Activated CD4-positive, alpha-beta T cell treated with anti-CD3 and anti-CD28 coated beads, Interleukin-2, amount 10 ng/mL, durations not matched to agents 7 days and 5 days (primary cell): ENCODE measurements around the gene NNMT. TPM values are rescaled to one million over a fixed set of nuclear protein-coding genes. Genes with fewer than 3 reads are reported as not detected.
A peak's percentile ranks its signal among the peaks of the same experiment; 100 is the strongest.

ENCODE experiments used
- CTCF ChIA-PET: fragments of 350-600 bp; sonication (Branson Sonifier 250); formaldehyde crosslinking; loops from one replicate; lab custom pipeline; 2021; ENCODE audit warnings: antibody characterized with exemption; lab: Charles Lee
- POLR2A ChIA-PET: fragments of 350-600 bp; sonication (Branson Sonifier 250); formaldehyde crosslinking; loops from one replicate; lab custom pipeline; 2021; ENCODE audit warnings: antibody characterized with exemption; lab: Charles Lee
- DNase-seq: peaks from one replicate; pipeline ENCODE4 v3.0.0-alpha.2; 2020
- H3K27ac Mint-ChIP-seq: one replicate; pipeline ENCODE4 v1.8.0; 2021; ENCODE audit warnings: mild to moderate bottlenecking, moderate library complexity, mixed read lengths
- H3K27me3 Mint-ChIP-seq: one replicate; pipeline ENCODE4 v1.8.0; 2021; ENCODE audit warnings: mixed read lengths
- H3K36me3 Mint-ChIP-seq: one replicate; pipeline ENCODE4 v1.8.0; 2021; ENCODE audit warnings: low read depth, mixed read lengths
- H3K4me1 Mint-ChIP-seq: one replicate; pipeline ENCODE4 v1.8.0; 2021; ENCODE audit warnings: mixed read lengths
- H3K4me3 Mint-ChIP-seq: one replicate; pipeline ENCODE4 v1.8.0; 2021; ENCODE audit warnings: mild to moderate bottlenecking, moderate library complexity, mixed read lengths
- H3K9me3 Mint-ChIP-seq: one replicate; pipeline ENCODE4 v1.8.0; 2021; ENCODE audit warnings: mixed read lengths
- total RNA-seq, 2 experiments: library from RNA; stranded (reverse); gene quantifications; one replicate each; pipeline ENCODE4 v1.2.3, GENCODE V29; 2021

NNMT gene
- total RNA-seq, 2 experiments from 2014 or later = not detected

DNA sequence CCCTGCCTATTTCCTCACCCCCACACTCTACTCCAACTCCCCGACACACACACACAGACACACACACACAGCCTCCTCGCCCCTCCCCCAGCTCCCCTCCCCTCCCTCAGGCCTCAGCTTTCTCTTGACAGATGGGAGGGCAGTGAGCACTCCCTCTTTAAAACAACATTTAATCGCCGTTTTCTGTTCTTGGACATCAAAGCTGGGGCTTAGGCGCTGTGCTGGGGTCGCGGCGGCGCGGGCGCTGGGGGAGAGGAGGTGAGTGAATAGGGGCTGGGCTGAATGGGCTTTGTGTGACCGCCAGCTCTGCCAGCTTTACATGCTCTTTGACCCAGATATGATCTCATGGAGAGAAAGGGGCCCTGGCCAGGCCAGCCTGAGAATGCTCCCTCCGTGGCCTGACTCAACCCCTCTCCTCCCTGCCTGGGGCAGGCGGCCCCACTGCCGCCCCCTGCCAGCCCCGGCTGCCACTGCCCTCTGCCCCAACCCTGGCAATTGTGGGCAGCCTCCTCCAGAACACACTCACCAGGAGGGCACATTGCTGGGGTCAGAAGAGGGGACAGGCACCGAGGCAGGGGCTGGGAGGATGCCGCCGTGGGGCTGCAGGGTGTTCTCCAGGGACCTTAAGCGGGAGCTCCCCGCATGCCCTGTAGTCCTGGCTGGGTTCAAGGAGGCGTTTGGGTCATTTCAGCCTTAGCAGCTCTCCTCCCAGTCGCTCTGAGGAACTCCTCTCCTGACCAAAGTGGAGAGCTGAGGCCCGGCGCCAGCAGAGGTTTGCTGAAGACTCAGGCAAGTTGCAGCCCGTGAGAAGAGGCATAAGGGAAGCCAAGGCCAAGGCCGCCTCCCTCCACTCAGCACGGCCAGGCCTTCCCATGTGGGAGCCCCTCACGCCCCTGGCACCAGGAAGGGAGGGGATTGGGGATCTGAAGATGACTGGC lies 38.3 kb upstream of the NNMT start:
- ChIA-PET CTCF (interaction anchor here (1.1 to 1.5 kb wide), 2 partner anchors 11 to 221 kb away, joined by 3 to 5 read pairs; no protein-coding TSS in a partner anchor), POLR2A (no interaction called here)
- no peaks in the 10 kb centered on the region for H3K36me3 Mint-ChIP-seq
- peaks cover 12% of the 10 kb centered on the region for H3K4me1 Mint-ChIP-seq
- no peak overlapping the region for H3K27ac Mint-ChIP-seq
- H3K27me3 Mint-ChIP-seq = no peaks in the 10 kb centered on the region
- no peak for DNase-seq
- H3K4me3 Mint-ChIP-seq = no peak overlapping the region
- H3K9me3 Mint-ChIP-seq = no peaks in the 10 kb centered on the region

DNA sequence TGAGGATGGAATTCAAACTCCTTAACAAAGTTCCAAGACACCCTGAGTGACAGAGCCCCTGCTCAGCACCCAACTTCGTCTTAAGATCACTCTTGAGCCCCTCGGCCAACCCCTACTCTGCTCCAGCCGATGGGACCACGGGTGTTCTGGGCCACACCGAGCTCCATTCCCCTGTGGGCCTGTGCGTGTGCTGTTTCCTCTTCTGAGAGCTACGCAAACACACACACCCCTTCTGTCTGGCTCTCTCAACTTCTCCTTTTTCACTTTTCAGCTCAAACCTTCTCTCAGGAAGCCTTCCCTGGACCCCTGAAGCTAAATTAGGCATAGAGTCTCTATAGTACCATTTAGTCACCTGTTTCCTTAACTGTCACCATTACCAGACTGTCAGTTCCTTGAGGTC lies 37.5 kb upstream of the NNMT start:
- peaks cover 12% of the 10 kb centered on the region for H3K4me1 Mint-ChIP-seq
- no peak overlapping the region for H3K4me3 Mint-ChIP-seq
- ChIA-PET CTCF (interaction anchor here (1.1 to 1.5 kb wide), 3 partner anchors 10 to 222 kb away, joined by 3 to 5 read pairs (median 3); no protein-coding TSS in a partner anchor), POLR2A (no interaction called here)
- no peaks in the 10 kb centered on the region for H3K9me3 Mint-ChIP-seq
- H3K36me3 Mint-ChIP-seq = no peaks in the 10 kb centered on the region
- DNase-seq = no peak
- H3K27ac Mint-ChIP-seq = peak overlapping the region; percentile 10
- no peaks in the 10 kb centered on the region for H3K27me3 Mint-ChIP-seq

DNA sequence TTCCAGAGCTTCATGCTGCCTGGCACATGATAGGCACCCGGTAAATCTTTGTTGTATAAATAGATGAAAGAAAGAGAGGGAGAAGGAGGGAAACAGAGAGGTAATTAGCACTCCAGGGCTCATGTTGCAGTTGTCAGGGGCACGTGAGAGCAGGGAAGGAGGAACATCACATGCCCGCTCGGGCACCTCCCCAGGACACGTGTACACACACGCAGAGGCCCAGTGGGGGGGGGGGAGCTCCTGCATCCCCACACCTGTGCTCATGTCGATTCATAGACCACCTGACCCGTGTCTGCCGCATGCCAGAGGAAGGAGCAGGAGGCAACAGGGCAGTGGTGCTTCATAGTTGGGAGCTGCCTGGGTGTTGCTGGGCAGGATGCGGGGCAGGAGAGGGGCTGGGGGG lies 37.1 kb upstream of the NNMT start:
- DNase-seq = no peak
- ChIA-PET CTCF (interaction anchor here (0.5 to 1.9 kb wide), 4 partner anchors 10 to 246 kb away, joined by 3 to 5 read pairs (median 4); no protein-coding TSS in a partner anchor), POLR2A (no interaction called here)
- H3K4me3 Mint-ChIP-seq = no peak overlapping the region
- H3K9me3 Mint-ChIP-seq = no peaks in the 10 kb centered on the region
- peak overlapping the region; percentile 10 for H3K27ac Mint-ChIP-seq
- no peaks in the 10 kb centered on the region for H3K36me3 Mint-ChIP-seq
- peaks cover 12% of the 10 kb centered on the region for H3K4me1 Mint-ChIP-seq
- no peaks in the 10 kb centered on the region for H3K27me3 Mint-ChIP-seq

DNA sequence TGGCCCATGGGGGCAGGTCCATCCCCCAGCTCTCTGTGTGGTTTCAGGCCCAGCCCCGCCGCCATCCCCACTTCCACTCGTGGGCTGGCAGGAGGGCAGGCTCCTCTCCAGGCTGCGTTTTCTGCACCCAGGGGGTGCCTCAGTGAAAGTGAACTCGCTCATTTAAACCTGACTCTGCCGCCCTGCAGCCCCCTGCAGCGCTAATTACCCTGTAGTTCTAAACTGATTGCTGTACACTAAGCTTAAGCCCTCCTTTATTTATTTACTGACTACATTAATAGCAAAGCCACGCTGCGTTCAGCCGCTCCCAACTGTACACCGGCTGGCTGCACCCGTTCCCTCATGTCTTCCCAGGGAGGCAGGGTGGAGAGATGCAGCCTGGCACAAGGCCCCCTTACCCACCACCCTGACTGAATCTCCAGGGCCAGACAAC lies 36.6 kb upstream of the NNMT start:
- no peak for DNase-seq
- CTCF ChIA-PET = interaction anchor here (0.5 to 2.8 kb wide), 7 partner anchors 13 to 266 kb away, joined by 3 to 18 read pairs (median 3); no protein-coding TSS in a partner anchor
- H3K9me3 Mint-ChIP-seq = no peaks in the 10 kb centered on the region
- no peaks in the 10 kb centered on the region for H3K36me3 Mint-ChIP-seq
- H3K4me3 Mint-ChIP-seq = no peak overlapping the region
- H3K27ac Mint-ChIP-seq = peak overlapping the region; percentile 55
- H3K27me3 Mint-ChIP-seq = no peaks in the 10 kb centered on the region
- POLR2A ChIA-PET = no interaction called here
- H3K4me1 Mint-ChIP-seq = peaks cover 12% of the 10 kb centered on the region

DNA sequence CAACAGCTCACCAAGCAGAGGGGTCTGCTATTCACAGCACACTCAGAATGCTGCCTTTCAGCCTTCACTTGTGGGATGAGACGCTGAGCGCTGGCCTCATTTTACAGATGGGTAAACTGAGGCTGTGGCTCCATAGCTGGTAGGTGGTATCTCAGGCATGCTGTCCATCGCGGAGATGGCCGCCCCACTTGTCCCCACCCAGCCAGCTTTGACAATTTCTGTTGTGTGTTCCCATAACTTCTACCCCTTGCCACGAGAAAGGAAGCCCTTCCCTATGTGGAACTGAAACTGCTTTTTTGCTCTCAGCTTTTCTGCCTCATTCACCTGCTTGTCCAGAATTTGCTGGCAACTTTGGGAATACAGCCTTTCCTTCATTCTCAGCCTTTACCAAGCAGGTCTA lies 36.1 kb upstream of the NNMT start:
- no peak overlapping the region for H3K27ac Mint-ChIP-seq
- CTCF ChIA-PET = interaction anchor here (0.6 to 3.2 kb wide), 11 partner anchors 9 to 364 kb away, joined by 3 to 18 read pairs (median 5); no protein-coding TSS in a partner anchor
- no peaks in the 10 kb centered on the region for H3K27me3 Mint-ChIP-seq
- H3K4me1 Mint-ChIP-seq = peaks cover 12% of the 10 kb centered on the region
- POLR2A ChIA-PET = no interaction called here
- DNase-seq = no peak
- H3K9me3 Mint-ChIP-seq = no peaks in the 10 kb centered on the region
- no peaks in the 10 kb centered on the region for H3K36me3 Mint-ChIP-seq
- no peak overlapping the region for H3K4me3 Mint-ChIP-seq

DNA sequence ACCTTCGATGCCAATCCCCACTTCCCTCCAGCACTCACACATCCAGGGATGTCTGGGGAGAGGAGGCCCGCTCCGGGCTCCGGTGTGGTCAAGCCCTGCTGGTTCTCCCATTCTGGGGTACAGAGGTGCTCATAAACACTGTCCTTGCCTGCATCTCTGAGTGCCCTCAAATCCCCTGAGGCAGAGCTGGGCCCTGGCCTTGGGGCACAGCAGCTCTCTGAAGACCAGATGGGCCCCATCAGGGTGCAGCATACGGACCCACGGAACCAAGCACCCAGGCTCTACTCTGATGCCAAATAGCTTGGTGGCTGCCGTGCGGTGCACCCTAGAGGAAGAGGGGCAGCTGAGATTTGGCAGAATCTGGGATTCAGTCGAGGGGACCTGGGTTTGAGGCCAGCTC lies 35.7 kb upstream of the NNMT start:
- Mint-ChIP-seq H3K27ac (no peak overlapping the region), H3K4me3 (no peak overlapping the region), H3K36me3 (no peaks in the 10 kb centered on the region), H3K27me3 (no peaks in the 10 kb centered on the region), H3K9me3 (no peaks in the 10 kb centered on the region), H3K4me1 (peaks cover 12% of the 10 kb centered on the region)
- ChIA-PET POLR2A (no interaction called here), CTCF (interaction anchor here (0.6 to 3.2 kb wide), 15 partner anchors 9 to 365 kb away, joined by 3 to 18 read pairs (median 5); no protein-coding TSS in a partner anchor)
- no peak for DNase-seq

DNA sequence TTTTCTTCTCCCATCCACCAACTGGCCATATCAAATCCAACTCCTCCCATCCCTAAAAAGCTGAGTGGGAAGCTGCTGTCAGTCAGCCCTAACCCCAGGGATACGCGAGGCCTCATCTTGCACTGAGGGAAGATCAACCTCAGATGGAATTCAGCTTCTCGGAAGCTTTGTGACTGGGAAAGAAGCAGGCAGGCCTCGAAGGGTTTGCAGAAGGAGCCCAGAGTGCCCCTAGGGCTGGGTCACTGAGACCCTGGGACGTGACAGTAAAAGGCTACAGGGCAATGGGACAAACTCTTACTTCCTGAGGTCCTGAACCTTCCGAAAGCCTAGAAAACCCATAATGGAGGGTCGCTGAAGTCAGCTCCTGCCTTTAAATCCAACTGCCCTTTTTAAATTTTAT lies 34.4 kb upstream of the NNMT start:
- Mint-ChIP-seq H3K9me3 (no peaks in the 10 kb centered on the region), H3K4me3 (no peak overlapping the region), H3K36me3 (no peaks in the 10 kb centered on the region), H3K27me3 (peaks cover 5% of the 10 kb centered on the region), H3K4me1 (peaks cover 12% of the 10 kb centered on the region), H3K27ac (no peak overlapping the region)
- CTCF ChIA-PET = interaction anchor here (1.0 to 3.2 kb wide), 12 partner anchors 10 to 366 kb away, joined by 3 to 18 read pairs (median 6); no protein-coding TSS in a partner anchor
- no peak for DNase-seq
- POLR2A ChIA-PET = no interaction called here

DNA sequence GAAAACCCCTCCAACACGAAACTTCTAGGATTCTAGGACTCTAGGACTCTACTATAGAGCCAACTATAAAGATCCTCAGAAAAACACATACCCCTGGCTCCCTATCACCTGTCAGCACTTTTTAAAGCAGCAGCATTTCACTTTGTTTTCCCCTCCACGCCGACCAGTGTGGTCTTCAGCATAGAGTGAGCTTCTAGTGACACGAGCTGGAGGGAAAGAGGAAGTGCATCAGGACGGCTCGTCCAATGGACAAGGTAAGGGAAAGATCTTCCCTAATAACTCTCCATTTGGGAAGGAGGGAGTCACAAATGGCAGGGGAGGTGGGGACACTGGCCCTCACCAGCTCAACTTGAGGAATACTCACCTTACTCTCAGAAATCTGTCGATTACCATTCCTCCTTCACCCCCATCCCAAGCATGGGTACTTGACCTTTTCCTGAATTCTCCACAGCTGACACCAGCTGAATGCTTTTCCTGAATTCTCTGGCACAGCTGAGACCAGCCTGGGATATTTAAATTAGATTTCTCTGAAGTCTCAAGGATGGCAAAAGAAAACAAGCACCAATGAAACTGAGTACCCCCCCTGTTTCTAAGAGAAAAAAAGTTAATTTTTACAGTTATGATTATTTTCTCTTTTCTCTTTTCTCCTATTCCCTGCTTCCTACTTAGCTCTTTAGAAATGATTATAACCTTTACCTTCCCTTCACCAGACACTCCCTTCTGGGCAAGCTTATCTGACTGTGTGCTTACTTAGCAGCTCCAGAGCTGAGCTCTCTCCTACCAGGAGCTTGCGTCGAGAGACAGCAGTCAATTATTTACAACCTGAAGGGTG lies 33.3 kb upstream of the NNMT start:
- no peak overlapping the region for H3K4me3 Mint-ChIP-seq
- CTCF ChIA-PET = interaction anchor here (1.0 to 3.2 kb wide), 14 partner anchors 9 to 461 kb away, joined by 3 to 13 read pairs (median 5); no protein-coding TSS in a partner anchor
- peak; percentile 39 for DNase-seq
- peaks cover 12% of the 10 kb centered on the region for H3K4me1 Mint-ChIP-seq
- peaks cover 5% of the 10 kb centered on the region for H3K27me3 Mint-ChIP-seq
- H3K27ac Mint-ChIP-seq = no peak overlapping the region
- POLR2A ChIA-PET = interaction anchor here (0.6 kb wide), 1 partner anchor 60 kb away, joined by 3 read pairs; no protein-coding TSS in a partner anchor
- H3K36me3 Mint-ChIP-seq = no peaks in the 10 kb centered on the region
- no peaks in the 10 kb centered on the region for H3K9me3 Mint-ChIP-seq

DNA sequence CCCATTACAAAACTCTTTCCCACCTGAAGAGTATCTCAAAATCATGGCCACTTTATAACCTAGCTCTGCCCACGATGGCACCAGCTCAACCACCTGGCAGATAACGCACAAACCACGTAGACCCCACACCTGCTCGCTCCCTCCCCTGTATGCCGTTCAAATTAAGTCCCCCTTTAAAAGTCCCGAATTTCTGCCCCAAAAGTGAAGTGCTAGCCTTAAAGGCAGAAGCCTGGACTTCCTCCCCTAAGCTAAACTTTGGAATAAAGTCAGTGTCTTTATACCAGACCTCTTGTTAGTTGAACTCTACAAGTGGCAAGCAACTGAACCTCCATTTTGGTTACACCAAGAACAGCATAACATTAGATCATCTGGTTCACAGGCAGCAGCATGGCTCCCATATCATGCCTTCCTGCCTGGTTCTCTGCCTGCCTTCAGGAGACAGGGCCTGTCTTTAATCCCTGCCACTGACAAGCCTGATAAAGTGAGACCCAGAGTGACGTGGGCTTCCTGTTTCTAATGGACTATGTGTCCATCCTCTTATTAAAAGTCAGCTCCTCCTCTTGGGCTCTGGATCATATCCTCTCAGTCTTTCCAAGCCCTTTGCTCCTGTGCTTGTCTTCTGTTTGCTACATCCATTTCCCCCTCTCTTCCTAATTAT lies 32.6 kb upstream of the NNMT start:
- Mint-ChIP-seq H3K36me3 (no peaks in the 10 kb centered on the region), H3K27me3 (peaks cover 5% of the 10 kb centered on the region), H3K9me3 (no peaks in the 10 kb centered on the region), H3K4me1 (peaks cover 12% of the 10 kb centered on the region), H3K27ac (no peak overlapping the region), H3K4me3 (no peak overlapping the region)
- no peak for DNase-seq
- ChIA-PET POLR2A (no interaction called here), CTCF (interaction anchor here (0.6 to 3.0 kb wide), 9 partner anchors 10 to 1436 kb away, joined by 3 to 13 read pairs (median 5); no protein-coding TSS in a partner anchor)

DNA sequence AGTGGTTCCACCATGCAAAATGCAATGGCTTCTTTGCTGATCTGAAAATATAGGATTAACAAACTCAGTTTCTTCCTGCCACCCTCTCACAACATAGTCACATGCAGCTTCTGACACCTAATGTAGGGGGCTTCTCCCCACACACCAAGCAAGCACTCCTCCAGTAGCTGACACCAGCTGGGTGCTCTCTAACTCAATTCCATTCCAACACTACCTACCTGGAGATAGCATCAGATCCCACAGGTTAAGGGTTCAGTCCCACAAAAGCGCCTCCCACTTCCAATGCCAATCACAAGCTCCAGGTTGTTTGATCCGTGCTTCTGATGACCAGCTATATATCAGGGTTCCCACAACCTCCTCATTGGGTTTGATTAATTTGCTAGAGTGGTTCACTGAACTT lies 31.8 kb upstream of the NNMT start:
- Mint-ChIP-seq H3K27me3 (peaks cover 9% of the 10 kb centered on the region), H3K4me1 (peaks cover 12% of the 10 kb centered on the region), H3K9me3 (no peaks in the 10 kb centered on the region), H3K4me3 (no peak overlapping the region), H3K36me3 (no peaks in the 10 kb centered on the region), H3K27ac (no peak overlapping the region)
- POLR2A ChIA-PET = no interaction called here
- DNase-seq = no peak
- CTCF ChIA-PET = interaction anchor here (1.9 kb wide), 1 partner anchor 11 kb away, joined by 5 read pairs; no protein-coding TSS in a partner anchor

DNA sequence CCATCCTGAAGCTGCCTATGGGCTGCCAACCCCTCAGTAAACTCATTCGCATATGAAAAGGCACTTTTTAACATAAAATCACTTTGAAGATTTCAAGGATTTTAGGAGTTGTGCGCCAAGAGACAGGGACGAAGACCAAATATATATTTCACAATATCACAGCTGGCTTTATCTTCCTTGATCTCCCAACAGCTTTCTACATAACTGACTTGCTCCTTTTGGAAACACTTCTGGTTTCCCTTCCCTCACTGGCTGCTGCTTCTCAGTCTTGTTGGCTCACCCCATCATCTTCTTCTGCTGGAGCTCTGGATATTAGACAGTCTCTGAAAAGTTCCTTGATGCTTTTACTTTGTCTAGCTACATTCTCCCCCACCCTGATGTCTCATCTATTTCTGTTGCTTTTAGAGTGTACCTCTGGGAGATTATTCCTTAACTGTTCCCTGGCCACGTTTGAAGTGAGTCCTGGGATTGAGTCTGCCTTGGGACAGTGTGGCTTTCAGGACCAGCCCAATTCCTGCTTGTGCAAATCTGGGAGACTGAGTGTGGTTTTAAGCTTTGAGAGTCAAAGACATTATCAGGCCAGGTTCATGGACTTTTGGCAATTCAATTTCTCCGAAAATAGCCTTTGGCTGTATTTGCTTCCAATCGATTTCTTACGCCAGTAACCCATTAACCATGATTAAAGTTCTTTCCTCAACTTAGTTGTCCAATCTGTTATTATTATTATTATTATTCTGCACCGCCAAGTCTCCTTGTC lies 30.9 kb upstream of the NNMT start:
- no peak for DNase-seq
- Mint-ChIP-seq H3K9me3 (no peaks in the 10 kb centered on the region), H3K4me1 (peaks cover 5% of the 10 kb centered on the region), H3K4me3 (no peak overlapping the region), H3K27me3 (peaks cover 11% of the 10 kb centered on the region), H3K36me3 (no peaks in the 10 kb centered on the region), H3K27ac (no peak overlapping the region)
- POLR2A ChIA-PET = no interaction called here
- CTCF ChIA-PET = interaction anchor here (0.6 to 1.9 kb wide), 3 partner anchors 12 to 1836 kb away, joined by 4 to 5 read pairs (median 4); no protein-coding TSS in a partner anchor
